Panc1 (cell line): Measurements from ENCODE around the gene MANF. TPM values are rescaled to one million over a fixed set of nuclear protein-coding genes. Genes with fewer than 3 reads are reported as not detected.

ENCODE experiments used
- ATAC-seq: fragments of 200-7000 bp; cut with Tn5 transposase; 2 replicates; pipeline ENCODE4 v1.9.1; 2020; ENCODE audit warnings: mild to moderate bottlenecking, moderate library complexity
- BruUV-seq: library from RNA; stranded (reverse); fragments of 400-500 nt; replicated peaks from 2 replicates; lab custom pipeline; 2021; lab: Mats Ljungman, UMichigan
- CTCF ChIA-PET: fragments of 300-600 bp; sonication (Branson Sonifier 250); formaldehyde crosslinking; loops from one replicate; lab custom pipeline; 2022; ENCODE audit warnings: antibody characterized with exemption; lab: Charles Lee
- POLR2A ChIA-PET: fragments of 300-600 bp; sonication (Branson Sonifier 250); formaldehyde crosslinking; loops from one replicate; lab custom pipeline; 2022; ENCODE audit warnings: antibody characterized with exemption; lab: Charles Lee
- DNase-seq: peaks from one replicate; pipeline ENCODE4 v3.0.0-alpha.2; 2010; ENCODE audit warnings: low read depth, low spot score
- H3K27ac ChIP-seq: 2 replicates; pipeline ENCODE4 v1.5.1; 2011; ENCODE audit warnings: mild to moderate bottlenecking, low read length, inconsistent platforms
- H3K27me3 ChIP-seq: fragments of 200-500 bp; sonication (Bioruptor generic); 2 replicates; pipeline ENCODE4 v1.6.0; 2014; ENCODE audit warnings: low read length, inconsistent platforms; ENCODE audit not compliant: control insufficient read depth, insufficient read depth
- H3K36me3 ChIP-seq: fragments of 200-500 bp; sonication (Bioruptor generic); 2 replicates; pipeline ENCODE4 v1.5.1; 2014; ENCODE audit warnings: inconsistent platforms, mild to moderate bottlenecking, low read length, moderate library complexity; ENCODE audit not compliant: control insufficient read depth, insufficient read depth
- H3K4me1 ChIP-seq: 2 replicates; pipeline ENCODE4 v1.5.1; 2011; ENCODE audit warnings: inconsistent platforms, mild to moderate bottlenecking, low read length, moderate library complexity; ENCODE audit not compliant: control insufficient read depth, insufficient read depth
- H3K4me3 ChIP-seq, 2 experiments: 2 replicates each; pipeline ENCODE4 v1.5.1; 2011 to 2012; ENCODE audit warnings: low read depth in 2 of 2, low read length in 2 of 2, mild to moderate bottlenecking in 2 of 2, inconsistent platforms in 1 of 2, moderate library complexity in 1 of 2
- H3K9me3 ChIP-seq: fragments of 200-500 bp; sonication (Bioruptor generic); 2 replicates; pipeline ENCODE4 v1.5.1; 2014; ENCODE audit warnings: low read depth, mild to moderate bottlenecking, inconsistent platforms, low read length, moderate library complexity; ENCODE audit not compliant: control insufficient read depth, insufficient read depth
- CTCF ChIP-seq: fragments of 450-650 bp; IDR thresholded peaks from 2 replicates; pipeline ENCODE4 v1.5.1; 2017; ENCODE audit warnings: mild to moderate bottlenecking
- POLR2AphosphoS5 ChIP-seq: IDR thresholded peaks from 2 replicates; pipeline ENCODE4 v1.6.1; 2012; ENCODE audit warnings: mild to moderate bottlenecking, low read depth, low read length, moderate library complexity
- SIN3A ChIP-seq: IDR thresholded peaks from 2 replicates; pipeline ENCODE4 v1.6.1; 2012; ENCODE audit warnings: low read depth, mild to moderate bottlenecking, low read length, moderate library complexity, borderline replicate concordance; ENCODE audit not compliant: insufficient read depth
- TCF7L2 ChIP-seq: IDR thresholded peaks from 2 replicates; pipeline ENCODE4 v1.6.1; 2011; ENCODE audit warnings: mild to moderate bottlenecking, low read depth, low read length, inconsistent platforms
- in situ Hi-C: cut with HindIII; loops from 2 replicates; pipeline ENCODE4 v1.10.0; 2016; ENCODE audit warnings: low sequenced_read_pairs, low pct_unique_long_range_greater_than_20kb
- intact Hi-C: fragments of 100-400 bp; cut with micrococcal nuclease; formaldehyde crosslinking; loops from one replicate; pipeline ENCODE4 v1.10.0; 2022; ENCODE audit not compliant: unreplicated experiment
- total RNA-seq: library from RNA; stranded (reverse); gene quantifications from one replicate; pipeline ENCODE4 v1.2.1, GENCODE V29; 2021; ENCODE audit not compliant: unreplicated experiment
- TF ChIP-seq, protein P1 (sequence below), 2 experiments: IDR thresholded peaks; 2 replicates each; pipeline ENCODE4 v1.6.1; 2011 to 2012; ENCODE audit warnings: low read depth in 2 of 2, control low read depth in 1 of 2, low read length in 1 of 2, mild to moderate bottlenecking in 1 of 2, moderate library complexity in 1 of 2; ENCODE audit not compliant: insufficient read depth in 1 of 2

The MANF gene
- total RNA-seq, 1 experiment from 2014 or later = 69.9 TPM

GRCh38 chr3:51381333-51381705, 3.8 kb upstream of the MANF start:
- BruUV-seq = no TSS peak
- ChIA-PET CTCF (no interaction called here), POLR2A (no interaction called here)
- TF ChIP-seq TCF7L2 (no peak), CTCF (no peak), POLR2AphosphoS5 (no peak), SIN3A (no peak)
- TF ChIP-seq, protein P1, sequence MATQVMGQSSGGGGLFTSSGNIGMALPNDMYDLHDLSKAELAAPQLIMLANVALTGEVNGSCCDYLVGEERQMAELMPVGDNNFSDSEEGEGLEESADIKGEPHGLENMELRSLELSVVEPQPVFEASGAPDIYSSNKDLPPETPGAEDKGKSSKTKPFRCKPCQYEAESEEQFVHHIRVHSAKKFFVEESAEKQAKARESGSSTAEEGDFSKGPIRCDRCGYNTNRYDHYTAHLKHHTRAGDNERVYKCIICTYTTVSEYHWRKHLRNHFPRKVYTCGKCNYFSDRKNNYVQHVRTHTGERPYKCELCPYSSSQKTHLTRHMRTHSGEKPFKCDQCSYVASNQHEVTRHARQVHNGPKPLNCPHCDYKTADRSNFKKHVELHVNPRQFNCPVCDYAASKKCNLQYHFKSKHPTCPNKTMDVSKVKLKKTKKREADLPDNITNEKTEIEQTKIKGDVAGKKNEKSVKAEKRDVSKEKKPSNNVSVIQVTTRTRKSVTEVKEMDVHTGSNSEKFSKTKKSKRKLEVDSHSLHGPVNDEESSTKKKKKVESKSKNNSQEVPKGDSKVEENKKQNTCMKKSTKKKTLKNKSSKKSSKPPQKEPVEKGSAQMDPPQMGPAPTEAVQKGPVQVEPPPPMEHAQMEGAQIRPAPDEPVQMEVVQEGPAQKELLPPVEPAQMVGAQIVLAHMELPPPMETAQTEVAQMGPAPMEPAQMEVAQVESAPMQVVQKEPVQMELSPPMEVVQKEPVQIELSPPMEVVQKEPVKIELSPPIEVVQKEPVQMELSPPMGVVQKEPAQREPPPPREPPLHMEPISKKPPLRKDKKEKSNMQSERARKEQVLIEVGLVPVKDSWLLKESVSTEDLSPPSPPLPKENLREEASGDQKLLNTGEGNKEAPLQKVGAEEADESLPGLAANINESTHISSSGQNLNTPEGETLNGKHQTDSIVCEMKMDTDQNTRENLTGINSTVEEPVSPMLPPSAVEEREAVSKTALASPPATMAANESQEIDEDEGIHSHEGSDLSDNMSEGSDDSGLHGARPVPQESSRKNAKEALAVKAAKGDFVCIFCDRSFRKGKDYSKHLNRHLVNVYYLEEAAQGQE (IDR thresholded peaks at IDR 0.05; ENCODE audit: insufficient read depth in 1 of 2, low read depth in 2 of 2, low read length in 1 of 2) = no peak
- Histone ChIP-seq H3K9me3 (no peaks in the 10 kb centered on the region), H3K4me1 (peaks cover 5% of the 10 kb centered on the region), H3K36me3 (no peaks in the 10 kb centered on the region; the same call in none of the 2 replicates), H3K27me3 (no peaks in the 10 kb centered on the region), H3K27ac (no peak overlapping the region), H3K4me3 (no peak overlapping the region)
- DNase-seq (no peak), ATAC-seq (no peak)
- intact Hi-C loops (no loop called here), in situ Hi-C loops (no loop called here)

- in situ Hi-C loops (no loop called here), intact Hi-C loops (no loop called here)
- DNase-seq = no peak
- POLR2A ChIA-PET = no interaction called here
- no peaks in the 10 kb centered on the region for H3K27me3 ChIP-seq
- CTCF ChIA-PET = no interaction called here
- TF ChIP-seq POLR2AphosphoS5 = no peak
- TF ChIP-seq SIN3A = no peak
- no peak for TF ChIP-seq CTCF
- TF ChIP-seq TCF7L2 = no peak
- TF ChIP-seq, protein P1 (IDR thresholded peaks at IDR 0.05; ENCODE audit: insufficient read depth in 1 of 2, low read depth in 2 of 2, low read length in 1 of 2) = no peak
- H3K9me3 ChIP-seq = no peaks in the 10 kb centered on the region
- no peaks in the 10 kb centered on the region; the same call in none of the 2 replicates for H3K36me3 ChIP-seq
- ATAC-seq = no peak
- no TSS peak for BruUV-seq
- H3K27ac ChIP-seq = no peak overlapping the region
- peaks cover 10% of the 10 kb centered on the region for H3K4me1 ChIP-seq
- no peak overlapping the region for H3K4me3 ChIP-seq
Observed at GRCh38 chr3:51382076-51382745, 2.9 kb upstream of the MANF start.
